NCI-H526 treated with DMSO at 0.1 percent for 48 hours (cell line): ENCODE data around the gene KRT33A.

ENCODE experiments used
- DNase-seq: peaks from one replicate; lab custom pipeline; 2025; lab: John Stamatoyannopoulos, UW

Gene KRT33A

GRCh38 chr17:41302981-41303380 lies 47.6 kb downstream of the KRT33A start:
- DNase-seq: no peak

- DNase-seq: no peak
These were observed 48.4 kb downstream of the KRT33A start, which contains the start of gene KRTAP29-1 for GRCh38 chr17:41301916-41302901. Gene KRTAP29-1 (minus strand): TSS chr17:41302851. CDS start chr17:41302851, 0 bp downstream.

- no peak for DNase-seq
These were observed 49.3 kb downstream of the KRT33A start for GRCh38 chr17:41301204-41301790.

GRCh38 chr17:41298458-41299135 lies 52.0 kb downstream of the KRT33A start:
- DNase-seq: no peak

GRCh38 chr17:41296846-41297245 lies 53.8 kb downstream of the KRT33A start:
- DNase-seq: no peak
